PFSK-1 (cell line): ENCODE measurements around the gene DCC.

ENCODE experiments used
- POLR2AphosphoS5 ChIP-seq: IDR thresholded peaks from 2 replicates; pipeline ENCODE4 v1.6.1; 2012; ENCODE audit warnings: low read depth, mild to moderate bottlenecking, control low read depth, low read length, moderate library complexity
- SIN3A ChIP-seq: IDR thresholded peaks from 2 replicates; pipeline ENCODE4 v1.6.1; 2012; ENCODE audit warnings: mild to moderate bottlenecking, low read length, moderate library complexity, borderline replicate concordance; ENCODE audit not compliant: insufficient read depth
- TAF1 ChIP-seq: IDR thresholded peaks from 2 replicates; pipeline ENCODE4 v1.6.1; 2012; ENCODE audit warnings: low read length, control low read depth, borderline replicate concordance; ENCODE audit not compliant: insufficient read depth

DNA sequence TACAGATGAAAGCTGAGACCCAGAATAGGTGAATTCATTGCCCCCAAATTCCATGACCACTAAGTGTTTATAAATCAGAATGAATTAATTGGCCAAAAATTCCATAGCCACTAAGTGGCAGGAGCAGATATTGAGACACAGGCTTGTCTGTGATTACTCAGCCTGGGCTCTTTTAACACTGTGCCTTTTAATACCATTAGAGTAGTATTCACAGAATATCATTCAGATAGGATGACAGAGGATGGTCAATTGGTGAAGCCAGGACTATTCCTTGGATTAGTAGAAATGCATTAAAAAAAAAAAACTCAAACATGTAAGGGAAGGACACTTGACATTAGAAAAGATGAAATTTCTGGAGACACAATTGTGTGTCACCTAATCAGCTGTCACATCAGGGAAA is 698.6 kb downstream of the DCC start:
- TF ChIP-seq POLR2AphosphoS5: no peak
- no peak for TF ChIP-seq TAF1
- TF ChIP-seq SIN3A: no peak
